Frontal cortex (tissue), 4 donors: ENCODE measurements around the gene CYP2A7. TPM values are rescaled to one million over a fixed set of nuclear protein-coding genes. Genes with fewer than 3 reads are reported as not detected.
"Not testable (repeated sequence)": the region's sequence is repeated elsewhere in the genome, so short reads cannot be mapped to it uniquely, and the experiment has no call there.

Experiments
- DNase-seq, 2 donors: peaks; one replicate each; pipeline ENCODE4 v3.0.0; 2012; ENCODE audit warnings: low spot score in 2 of 2
- FAIRE-seq: peaks from 2 replicates; lab custom pipeline; 2012; peaks lifted over from hg19 to GRCh38; lab: Jason Lieb, UNC
- total RNA-seq: library from RNA; depleted of rRNA; stranded (reverse); fragments of >200 nt; gene quantifications from one replicate; pipeline ENCODE4 v1.2.3, GENCODE V29; 2014
- donor health status: control.
- donor health status: control.
- donor health status: control.

The CYP2A7 gene
- total RNA-seq, 1 donor from 2014 or later: not detected

- not testable (repeated sequence) for DNase-seq, FAIRE-seq
These were observed 18.5 kb upstream of the CYP2A7 start for GRCh38 chr19:40900521-40900920.

DNA sequence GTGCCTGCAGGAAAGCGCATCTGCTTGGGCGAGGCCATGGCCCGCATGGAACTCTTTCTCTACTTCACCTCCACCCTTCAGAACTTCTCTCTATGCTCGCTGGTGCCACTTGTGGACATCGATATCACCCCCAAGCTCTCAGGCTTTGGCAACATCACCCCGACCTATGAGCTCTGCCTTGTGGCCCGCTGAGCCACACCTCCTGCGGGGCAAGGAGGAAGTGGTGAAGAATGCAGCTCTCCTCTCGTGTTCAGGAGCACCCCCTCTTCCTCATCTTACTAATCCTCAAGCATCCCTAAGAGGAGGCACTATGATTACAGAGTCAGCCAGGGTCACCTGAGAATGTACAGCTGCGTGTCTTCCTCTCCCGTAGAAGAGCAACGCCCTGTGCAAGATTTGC, 17.9 kb upstream of the CYP2A7 start:
- FAIRE-seq, DNase-seq: not testable (repeated sequence)

GRCh38 chr19:40896843-40897789, 15.1 kb upstream of the CYP2A7 start:
- FAIRE-seq, DNase-seq: not testable (repeated sequence)

- DNase-seq: no peak
- no peak for FAIRE-seq
These were observed 14.4 kb upstream of the CYP2A7 start for GRCh38 chr19:40896418-40896796.

- FAIRE-seq: no peak
- no peak for DNase-seq
These were observed 11.1 kb upstream of the CYP2A7 start for GRCh38 chr19:40893112-40893511.

GRCh38 chr19:40889366-40889765, 7.3 kb upstream of the CYP2A7 start:
- no peak for FAIRE-seq

GRCh38 chr19:40888191-40888590, 6.2 kb upstream of the CYP2A7 start:
- no peak for FAIRE-seq
- no peak for DNase-seq

More at GRCh38 chr19:40889366-40889765, 7.3 kb upstream of the CYP2A7 start:
- DNase-seq: no peak

DNA sequence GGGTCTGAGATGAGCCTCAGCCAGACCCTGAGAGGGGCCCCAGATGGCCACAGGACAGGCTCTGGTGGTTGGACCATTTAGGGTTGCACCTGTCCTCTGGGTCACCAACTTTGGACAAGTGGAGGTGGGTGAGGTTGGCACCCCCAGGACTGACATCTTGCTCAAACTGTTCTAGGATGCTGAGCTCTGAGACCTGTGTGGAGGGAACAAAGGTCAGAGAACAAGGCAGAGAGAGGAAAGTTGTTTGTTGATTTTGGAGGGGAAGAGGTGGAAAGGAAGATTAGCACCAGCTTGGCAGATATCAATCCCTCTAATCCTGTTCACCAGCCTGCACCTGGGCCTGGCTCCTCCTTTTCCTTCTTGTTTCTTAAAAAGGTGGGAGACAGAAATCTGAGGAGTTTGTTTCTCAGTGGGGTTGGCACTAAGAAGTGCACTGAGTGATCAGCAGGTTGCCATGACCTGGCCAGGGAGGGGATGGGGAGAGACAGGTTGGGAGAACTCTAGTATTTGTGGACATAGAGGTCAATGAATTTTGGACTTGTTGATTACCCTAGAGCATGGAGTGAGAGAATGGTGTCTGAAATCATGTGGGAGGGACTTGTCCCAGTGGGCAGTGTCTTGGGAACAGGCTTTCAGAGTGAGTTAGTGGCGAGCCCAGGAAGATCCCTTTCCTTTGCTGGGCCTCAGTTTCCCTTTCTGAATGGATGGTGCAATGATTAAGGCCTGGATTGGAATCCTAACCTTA, 2.3 kb upstream of the CYP2A7 start:
- not testable (repeated sequence) for DNase-seq, FAIRE-seq

- not testable (repeated sequence) for DNase-seq, FAIRE-seq
These were observed 2.7 kb downstream of the CYP2A7 start for GRCh38 chr19:40879349-40879748.

GRCh38 chr19:40875526-40875951, 6.5 kb downstream of the CYP2A7 start:
- not testable (repeated sequence) for FAIRE-seq, DNase-seq

- DNase-seq, FAIRE-seq: not testable (repeated sequence)
These were observed 7.2 kb downstream of the CYP2A7 start for GRCh38 chr19:40874874-40875273.

DNA sequence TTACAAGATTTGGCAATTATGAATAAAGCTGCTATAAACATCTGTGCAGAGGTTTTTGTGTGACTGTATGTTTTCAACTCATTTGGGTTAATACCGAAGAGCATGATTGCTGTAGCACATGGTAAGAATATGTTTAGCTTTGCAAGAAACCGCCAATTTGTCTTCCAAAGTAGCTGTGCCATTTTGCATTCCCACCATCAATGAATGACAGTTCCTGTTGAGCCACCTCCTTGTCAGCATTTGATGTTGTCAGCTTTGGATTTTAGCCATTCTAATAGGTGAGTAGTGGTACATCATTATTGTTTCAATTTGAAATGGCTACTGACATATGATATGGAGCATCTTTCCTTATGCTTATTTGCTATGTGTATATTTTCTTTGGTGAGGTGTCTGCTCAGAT, 8.2 kb downstream of the CYP2A7 start:
- DNase-seq, FAIRE-seq: not testable (repeated sequence)

- FAIRE-seq: no peak
- no peak for DNase-seq
These were observed 9.8 kb downstream of the CYP2A7 start for GRCh38 chr19:40872209-40872608.

- FAIRE-seq (no peak), DNase-seq (no peak)
These were observed 14.3 kb downstream of the CYP2A7 start for GRCh38 chr19:40867701-40868100.

GRCh38 chr19:40864739-40865496, 17.1 kb downstream of the CYP2A7 start:
- FAIRE-seq, DNase-seq: not testable (repeated sequence)

DNA sequence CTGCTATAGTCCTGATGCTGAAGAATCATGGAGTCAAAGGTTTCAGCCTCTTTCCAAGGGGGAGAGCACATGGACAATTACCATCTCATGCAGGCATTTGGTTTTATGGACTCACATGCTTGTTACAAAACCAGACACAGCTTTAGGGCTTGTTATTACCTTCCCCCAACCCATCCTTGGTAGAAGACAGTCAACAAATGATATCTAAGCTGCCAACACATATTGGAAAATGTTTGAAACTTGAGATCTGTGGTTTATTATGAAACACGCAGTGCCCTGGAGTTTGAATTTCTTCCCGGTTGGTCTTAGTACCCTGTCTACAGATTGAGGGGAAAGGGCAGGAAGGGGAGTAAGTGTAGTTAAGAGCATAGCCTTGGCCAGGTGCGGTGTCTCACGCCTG, 19.2 kb downstream of the CYP2A7 start:
- FAIRE-seq (no peak), DNase-seq (no peak)

DNA sequence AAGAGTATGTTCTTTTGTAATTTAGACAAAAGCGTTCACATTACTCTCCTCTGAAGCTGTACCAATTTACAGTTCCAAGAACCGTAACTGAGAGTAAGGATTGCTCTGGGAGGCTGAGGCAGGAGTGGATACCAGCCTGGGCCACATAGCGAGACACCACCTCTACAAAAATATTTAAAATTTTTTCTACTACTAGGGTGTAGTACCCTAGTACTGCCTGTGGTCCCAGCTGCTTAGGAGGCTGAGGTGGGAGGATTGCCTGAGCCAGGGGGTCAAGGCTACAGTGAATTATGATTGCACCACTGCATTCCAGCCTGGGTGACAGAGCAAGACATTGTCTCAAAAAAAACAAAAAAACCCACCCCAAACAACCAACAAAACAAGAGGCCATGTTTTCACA, 19.7 kb downstream of the CYP2A7 start:
- FAIRE-seq (no peak), DNase-seq (no peak)

GRCh38 chr19:40858109-40858508, 23.9 kb downstream of the CYP2A7 start:
- DNase-seq (no peak), FAIRE-seq (no peak)

DNA sequence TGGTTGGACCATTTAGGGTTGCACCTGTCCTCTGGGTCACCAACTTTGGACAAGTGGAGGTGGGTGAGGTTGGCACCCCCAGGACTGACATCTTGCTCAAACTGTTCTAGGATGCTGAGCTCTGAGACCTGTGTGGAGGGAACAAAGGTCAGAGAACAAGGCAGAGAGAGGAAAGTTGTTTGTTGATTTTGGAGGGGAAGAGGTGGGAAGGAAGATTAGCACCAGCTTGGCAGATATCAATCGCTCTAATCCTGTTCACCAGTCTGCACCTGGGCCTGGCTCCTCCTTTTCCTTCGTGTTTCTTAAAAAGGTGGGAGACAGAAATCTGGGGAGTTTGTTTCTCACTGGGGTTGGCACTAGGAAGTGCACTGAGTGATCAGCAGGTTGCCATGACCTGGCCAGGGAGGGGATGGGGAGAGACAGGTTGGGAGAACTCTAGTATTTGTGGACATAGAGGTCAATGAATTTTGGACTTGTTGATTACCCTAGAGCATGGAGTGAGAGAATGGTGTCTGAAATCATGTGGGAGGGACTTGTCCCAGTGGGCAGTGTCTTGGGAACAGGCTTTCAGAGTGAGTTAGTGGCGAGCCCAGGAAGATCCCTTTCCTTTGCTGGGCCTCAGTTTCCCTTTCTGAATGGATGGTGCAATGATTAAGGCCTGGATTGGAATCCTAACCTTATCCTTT, 29.4 kb downstream of the CYP2A7 start:
- not testable (repeated sequence) for DNase-seq, FAIRE-seq
